Ecto neural progenitor cell (in vitro differentiated cells): ENCODE results near the gene MUC13.

Source experiments
- DNase-seq: peaks from one replicate; pipeline ENCODE4 v3.0.0-alpha.2; 2018; ENCODE audit warnings: low spot score

The MUC13 gene

DNA sequence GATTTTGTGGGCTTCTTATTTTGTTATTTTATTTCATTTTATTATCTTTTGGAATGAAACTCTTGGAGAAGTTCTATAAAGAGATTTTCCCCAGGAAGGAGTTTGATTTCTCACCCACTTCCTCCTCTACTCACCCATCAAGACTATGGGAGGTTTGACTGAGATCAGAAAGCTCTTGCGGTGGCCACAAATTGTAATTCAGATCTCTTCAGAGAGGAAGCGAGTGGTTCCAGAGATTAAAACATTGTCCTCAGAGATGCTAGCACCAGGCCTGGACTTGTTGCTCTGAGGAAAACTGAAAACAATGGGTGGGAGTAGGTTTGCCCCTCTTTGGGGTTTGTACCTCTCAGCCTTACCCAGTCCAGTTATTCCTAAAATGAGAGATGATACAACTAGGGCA lies 8.1 kb upstream of the MUC13 start:
- no peak for DNase-seq

GRCh38 chr3:124941771-124942170 lies 7.2 kb upstream of the MUC13 start:
- DNase-seq = no peak

DNA sequence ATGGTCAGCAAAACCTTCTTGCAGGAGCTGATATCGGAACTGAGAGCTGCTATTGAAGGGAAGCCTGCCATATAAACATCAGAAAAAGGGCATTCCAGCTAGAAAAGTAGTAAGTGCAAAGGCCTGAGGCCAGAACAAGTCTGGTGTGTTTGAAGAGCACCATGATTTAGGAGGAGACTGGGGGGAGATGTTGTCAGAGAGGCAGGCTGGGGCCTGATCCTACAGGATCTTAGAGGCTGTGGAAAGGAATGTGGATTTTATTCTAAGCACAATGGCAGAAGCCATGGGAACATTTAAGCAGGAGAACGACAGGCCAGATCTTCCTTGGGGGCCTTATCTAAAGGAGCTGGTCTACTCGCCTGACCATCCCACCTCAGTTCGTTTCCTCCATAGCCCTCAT lies 5.1 kb upstream of the MUC13 start:
- DNase-seq = no peak

DNA sequence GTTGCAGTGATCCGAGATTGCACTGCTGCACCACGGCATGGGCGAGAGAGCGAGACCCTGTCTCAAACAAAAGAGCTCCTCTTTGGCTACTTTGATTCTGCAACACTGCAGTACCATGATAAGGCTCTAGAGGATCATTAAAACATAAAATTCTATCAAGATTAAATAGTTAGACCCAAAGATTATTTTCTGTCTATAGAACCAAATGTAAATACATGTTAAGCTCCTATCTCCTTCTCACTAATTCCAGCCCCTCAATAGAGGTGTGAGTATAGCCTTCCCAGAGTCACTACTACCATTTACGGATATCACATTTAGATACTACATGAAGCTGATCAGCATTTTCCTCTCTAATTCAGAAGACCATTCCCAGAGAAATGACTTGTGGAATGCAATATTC lies 4.3 kb upstream of the MUC13 start:
- no peak for DNase-seq

- DNase-seq = no peak
These were observed 2.5 kb upstream of the MUC13 start for GRCh38 chr3:124937049-124937448.

DNA sequence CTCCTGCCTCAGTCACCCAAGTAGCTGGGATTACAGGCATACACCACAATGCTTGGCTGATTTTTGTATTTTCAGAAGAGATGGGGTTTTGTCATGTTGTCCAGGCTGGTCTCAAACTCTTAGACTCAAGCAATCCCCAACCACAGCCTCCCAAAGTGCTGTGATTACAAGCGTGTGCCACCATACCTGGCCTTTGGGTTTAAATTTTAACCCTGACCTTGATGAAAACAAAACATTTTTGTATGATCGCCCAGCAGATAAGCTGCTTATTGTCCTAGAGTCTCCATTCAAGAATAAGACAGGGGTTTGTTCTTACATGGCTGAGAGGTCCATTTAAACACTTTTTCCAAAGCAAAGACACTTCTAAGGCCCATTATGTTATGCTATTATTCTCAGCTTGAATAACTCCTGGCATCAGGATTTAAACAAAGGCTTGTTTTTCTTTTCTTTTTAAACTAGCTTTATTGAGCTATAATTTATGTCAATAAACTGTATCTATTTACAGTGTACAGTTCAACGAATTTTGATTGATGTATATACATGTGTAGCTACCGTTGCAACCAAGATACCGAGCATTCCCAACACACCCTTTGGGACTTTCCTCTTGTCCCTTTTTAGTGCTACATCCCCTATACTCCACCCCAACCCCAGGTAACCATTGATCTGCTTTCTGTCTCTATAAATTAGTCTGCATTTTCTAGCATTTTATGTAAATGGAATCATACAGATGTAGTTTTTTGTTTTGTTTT lies 1.4 kb upstream of the MUC13 start:
- DNase-seq = no peak

DNA sequence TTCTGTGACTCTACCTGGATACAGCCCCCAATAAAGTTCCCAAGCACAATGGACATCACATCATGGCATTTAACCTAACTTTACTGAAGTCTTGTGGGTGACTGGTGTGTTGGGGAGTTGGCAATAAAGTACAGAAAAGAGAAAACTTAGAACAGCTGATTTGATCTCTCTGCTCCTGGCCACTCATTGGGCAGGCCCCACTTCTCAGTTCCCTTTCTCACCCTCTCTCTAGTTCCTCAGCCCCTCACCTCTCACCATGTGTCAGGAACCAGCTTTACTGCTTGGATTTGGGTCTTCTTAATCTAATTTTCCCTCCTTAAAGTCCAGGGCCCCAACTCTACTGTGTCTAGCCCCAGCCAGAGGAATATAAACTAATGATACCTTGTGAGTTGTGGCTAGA lies 713 bp upstream of the MUC13 start:
- no peak for DNase-seq

GRCh38 chr3:124928333-124929202 lies 6.0 kb downstream of the MUC13 start:
- peak; percentile 55 for DNase-seq

GRCh38 chr3:124927574-124928045 lies 6.9 kb downstream of the MUC13 start:
- no peak for DNase-seq

DNA sequence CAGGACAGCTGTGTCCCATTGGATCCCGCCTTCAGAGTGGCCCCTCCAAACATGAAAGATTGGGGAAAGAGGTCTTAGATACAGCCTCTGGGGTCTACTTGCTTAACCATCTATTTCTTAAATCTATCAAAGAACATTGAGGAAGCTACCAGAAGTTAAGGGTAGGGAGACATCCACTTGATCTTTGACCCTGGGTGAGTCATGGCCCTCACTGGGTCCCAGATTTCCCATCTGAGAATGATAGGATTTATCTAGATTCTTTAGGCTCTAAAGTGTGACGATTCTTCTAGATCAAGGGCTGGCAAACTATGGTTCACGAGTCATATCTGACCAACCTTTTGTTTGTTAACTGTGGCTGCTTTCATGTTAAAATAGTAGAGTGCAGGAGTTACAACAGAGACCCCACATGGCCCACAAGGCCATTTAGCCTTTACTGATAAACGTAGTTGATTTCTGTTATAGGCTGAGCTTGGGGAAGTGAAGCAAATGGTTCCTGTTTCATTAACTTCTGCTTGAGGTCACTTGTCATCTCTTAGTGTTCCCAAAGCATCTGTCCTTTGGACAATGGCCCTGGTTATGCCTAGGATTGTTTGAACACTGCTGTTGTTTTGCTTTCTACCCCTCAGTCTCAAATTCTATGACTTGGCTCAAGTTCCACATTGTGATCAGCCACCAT lies 8.0 kb downstream of the MUC13 start:
- no peak for DNase-seq

DNA sequence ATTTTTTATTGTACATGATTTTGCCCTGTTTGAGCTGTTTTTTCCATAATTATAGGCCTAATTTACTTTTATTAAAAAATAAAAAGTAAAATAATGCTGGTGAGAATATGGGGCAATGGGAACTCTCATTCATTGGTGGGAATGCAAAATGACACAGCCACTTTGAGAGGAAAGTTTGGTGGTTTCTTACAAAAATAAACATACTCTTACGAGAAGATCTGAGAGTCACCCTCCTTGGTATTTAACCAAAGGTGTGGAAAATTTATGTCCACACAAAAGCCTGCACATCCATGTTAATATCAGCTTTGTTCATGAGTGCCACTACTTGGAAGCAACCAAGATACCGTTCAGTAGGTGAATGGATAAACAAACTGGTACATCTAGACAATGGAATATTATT lies 9.8 kb downstream of the MUC13 start:
- DNase-seq = no peak

DNA sequence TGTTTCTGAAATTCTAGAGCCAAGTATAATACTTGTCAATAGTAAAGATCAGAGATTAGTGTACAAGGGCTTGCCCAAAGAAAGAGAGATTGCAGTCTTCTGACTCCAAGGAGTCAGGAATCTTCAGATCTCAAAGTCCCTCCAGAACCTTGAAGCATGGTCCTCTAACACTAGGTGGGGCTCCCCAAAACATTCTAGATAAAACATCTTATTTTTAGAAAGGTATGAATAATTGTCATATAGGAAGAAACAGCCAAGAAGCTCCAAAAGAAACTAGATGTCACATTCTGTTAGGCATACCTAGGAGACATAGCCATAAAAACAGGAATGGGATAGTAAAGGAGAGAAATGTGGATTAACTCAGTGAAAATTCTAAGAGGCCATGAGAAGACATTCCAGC lies 10.7 kb downstream of the MUC13 start:
- DNase-seq = no peak

DNA sequence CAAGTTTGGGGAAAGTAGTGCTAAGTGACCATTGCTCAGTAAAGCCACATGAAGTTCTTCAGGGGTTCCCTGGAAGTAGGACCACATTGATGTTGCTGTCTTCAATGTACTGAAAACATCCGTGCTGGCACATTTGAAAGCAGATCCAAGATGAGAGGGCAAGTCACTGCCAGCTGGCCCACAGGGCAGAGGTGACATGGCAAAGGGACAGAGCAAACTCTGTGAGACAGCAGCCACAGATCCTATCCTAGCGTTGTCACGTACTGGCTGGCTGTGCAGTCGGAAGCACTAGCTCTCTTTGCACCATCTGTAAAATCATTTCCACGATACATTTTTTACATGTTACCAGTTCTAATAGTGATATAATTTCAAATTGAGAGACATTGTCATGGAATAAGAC lies 13.8 kb downstream of the MUC13 start:
- no peak for DNase-seq

GRCh38 chr3:124919756-124920155 lies 14.8 kb downstream of the MUC13 start:
- DNase-seq = no peak

- DNase-seq = no peak
These were observed 16.0 kb downstream of the MUC13 start for GRCh38 chr3:124918524-124918923.

- no peak for DNase-seq
These were observed 17.6 kb downstream of the MUC13 start for GRCh38 chr3:124916837-124917409.

DNA sequence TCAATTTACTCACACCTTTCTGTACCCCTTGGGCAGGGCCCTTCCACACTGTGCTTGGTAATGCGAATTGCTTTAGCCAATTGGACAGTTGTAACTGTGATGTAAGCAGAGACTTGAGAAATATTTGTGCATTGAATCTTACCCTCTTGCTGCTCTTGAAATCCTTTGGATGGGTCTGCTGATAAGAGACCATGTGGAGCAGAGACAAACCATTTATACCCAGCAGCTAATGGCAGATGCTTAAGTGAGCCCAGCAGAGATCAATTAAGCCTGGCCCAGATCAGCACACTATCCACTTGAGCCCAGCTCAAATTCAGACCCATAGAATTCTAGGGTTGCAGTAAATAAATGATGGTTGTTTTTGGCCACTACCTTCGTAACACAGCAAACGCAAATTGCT lies 19.3 kb downstream of the MUC13 start:
- DNase-seq = no peak

- DNase-seq = no peak
These were observed 26.6 kb downstream of the MUC13 start for GRCh38 chr3:124907957-124908356.

DNA sequence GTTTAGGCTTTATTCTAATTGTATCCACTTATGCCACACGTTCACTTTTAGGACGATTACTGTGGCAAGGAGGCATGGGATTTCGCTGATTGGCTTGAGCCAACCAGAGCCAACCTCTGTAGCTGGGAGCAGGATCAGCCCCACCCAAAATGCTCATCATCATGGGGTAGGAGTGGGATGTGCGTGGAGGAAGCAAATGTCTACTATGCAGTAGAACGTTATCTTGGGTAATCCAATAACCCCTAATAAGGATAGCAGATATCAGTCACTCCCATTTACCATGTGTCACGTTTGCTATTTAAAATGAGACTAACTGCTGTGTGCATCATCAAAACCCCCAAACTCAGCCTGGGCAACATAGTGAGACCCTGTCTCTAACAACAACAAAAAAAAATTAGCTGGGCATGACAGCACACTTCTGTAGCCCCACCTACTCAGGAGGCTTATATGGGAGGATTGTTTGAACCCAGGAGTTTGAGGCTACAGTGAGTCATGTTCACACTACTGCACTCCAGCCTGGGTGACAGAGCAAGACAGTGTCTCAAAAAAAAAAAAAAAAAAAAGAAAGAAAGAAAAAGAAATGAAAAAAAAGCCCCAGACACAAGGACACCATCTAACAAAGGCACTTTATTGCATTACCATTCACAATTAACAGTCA lies 29.6 kb downstream of the MUC13 start:
- DNase-seq = no peak

DNA sequence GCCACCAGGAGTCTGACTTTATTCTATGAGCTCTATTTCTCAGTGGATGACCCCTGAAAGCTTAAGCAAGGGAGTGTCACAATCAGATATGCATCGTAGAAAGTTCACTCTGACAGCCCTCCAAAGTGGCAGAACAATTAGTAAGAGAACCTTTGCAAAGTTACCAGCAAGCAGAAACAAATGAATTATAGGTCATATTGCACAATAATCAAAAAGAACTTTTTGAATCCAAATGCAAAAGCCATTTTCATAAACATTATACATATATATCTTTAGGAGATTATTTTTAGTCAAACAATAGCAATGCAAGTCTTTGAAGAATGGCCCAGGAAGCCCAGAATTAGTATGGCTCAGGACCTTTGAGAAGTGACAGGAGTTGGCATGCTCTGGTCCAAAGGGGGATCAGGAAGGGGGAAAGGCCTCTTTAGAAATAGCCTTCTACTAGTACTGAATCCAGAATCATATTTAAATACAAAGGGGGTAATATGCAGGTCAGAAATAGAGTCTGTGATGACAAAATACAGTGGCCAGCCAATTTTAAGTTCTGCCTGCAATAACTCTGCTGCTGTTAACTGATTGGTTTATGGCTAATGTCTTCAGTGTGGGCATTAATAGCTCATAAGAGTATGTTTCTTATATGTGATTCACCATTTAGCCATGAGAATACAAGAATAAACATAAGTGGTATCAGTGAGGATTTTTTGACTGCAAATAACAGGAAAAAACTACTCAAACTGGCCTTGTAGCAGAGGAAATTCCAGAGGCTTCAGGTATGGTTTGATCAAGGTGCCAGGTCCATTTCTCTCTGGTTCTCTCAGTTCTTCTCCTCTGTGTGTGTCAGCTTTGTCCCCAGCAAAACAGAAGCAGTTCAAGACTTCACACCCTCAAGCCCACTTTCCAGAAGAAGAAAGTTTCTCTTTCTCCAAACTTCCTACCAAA lies 30.4 kb downstream of the MUC13 start:
- no peak for DNase-seq
